WTC11 (cell line): Measurements from ENCODE around the gene GHRL.

ENCODE experiments used
- GTF2I ChIP-seq: fragments of 250-450 bp; sonication (Bioruptor Pico); conservative IDR thresholded peaks from 2 replicates; pipeline ENCODE4 v1.4.0; 2021; ENCODE audit warnings: mild to moderate bottlenecking
- ZNF396 ChIP-seq: fragments of 250-450 bp; sonication (Bioruptor Pico); IDR thresholded peaks from 2 replicates; pipeline ENCODE4 v1.8.0; 2021; ENCODE audit warnings: mild to moderate bottlenecking, moderate library complexity, borderline replicate concordance
- TF ChIP-seq, protein P1 (sequence below): fragments of 200-600 bp; IDR thresholded peaks from 2 replicates; pipeline ENCODE4 v1.8.0; 2022; ENCODE audit warnings: antibody characterized with exemption
- TF ChIP-seq, protein P2 (sequence below): fragments of 250-450 bp; sonication (Bioruptor Pico); IDR thresholded peaks from 2 replicates; pipeline ENCODE4 v2.1.2; 2022; ENCODE audit warnings: mild to moderate bottlenecking, moderate library complexity
- TF ChIP-seq, protein P3 (sequence below): sonication (generic); formaldehyde crosslinking; IDR thresholded peaks from 2 replicates; pipeline ENCODE4 v1.8.0; 2022; ENCODE audit warnings: mild to moderate bottlenecking, missing genetic modification reagents
- TF ChIP-seq, protein P4 (sequence below): sonication (generic); formaldehyde crosslinking; conservative IDR thresholded peaks from 2 replicates; pipeline ENCODE4 v1.8.1; 2023; ENCODE audit warnings: mild to moderate bottlenecking, low read depth, missing genetic modification reagents, moderate library complexity
- TF ChIP-seq, protein P5 (sequence below): sonication (generic); formaldehyde crosslinking; IDR thresholded peaks from 2 replicates; pipeline ENCODE4 v1.8.1; 2022; ENCODE audit warnings: mild to moderate bottlenecking, missing genetic modification reagents, moderate library complexity, borderline replicate concordance
- TF ChIP-seq, protein P6 (sequence below): sonication (generic); formaldehyde crosslinking; IDR thresholded peaks from 2 replicates; pipeline ENCODE4 v1.8.0; 2022; ENCODE audit warnings: mild to moderate bottlenecking, missing genetic modification reagents
- TF ChIP-seq, protein P7 (sequence below): sonication (generic); formaldehyde crosslinking; conservative IDR thresholded peaks from 2 replicates; pipeline ENCODE4 v1.8.1; 2022; ENCODE audit warnings: mild to moderate bottlenecking, missing genetic modification reagents

DNA sequence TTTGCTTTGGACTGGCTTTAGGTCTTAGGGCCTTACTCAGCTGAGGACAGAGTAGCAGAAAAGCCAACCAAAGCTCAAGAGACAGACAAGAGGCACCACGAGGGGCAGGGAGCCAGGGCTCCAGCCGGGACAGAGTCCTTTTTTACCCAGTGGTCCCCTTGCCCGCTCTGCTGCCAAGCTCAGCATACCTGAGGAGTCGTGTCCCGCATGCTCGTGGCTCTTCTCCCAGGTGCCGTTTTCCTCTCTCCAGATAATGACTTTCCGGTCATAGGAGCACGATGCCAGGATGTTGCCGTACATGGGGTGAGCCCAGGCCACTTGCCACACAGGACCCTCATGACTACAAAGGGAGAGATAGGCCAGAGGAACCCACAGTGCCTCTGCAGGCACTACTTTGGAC lies 19.6 kb upstream of the GHRL start:
- TF ChIP-seq, protein P1, sequence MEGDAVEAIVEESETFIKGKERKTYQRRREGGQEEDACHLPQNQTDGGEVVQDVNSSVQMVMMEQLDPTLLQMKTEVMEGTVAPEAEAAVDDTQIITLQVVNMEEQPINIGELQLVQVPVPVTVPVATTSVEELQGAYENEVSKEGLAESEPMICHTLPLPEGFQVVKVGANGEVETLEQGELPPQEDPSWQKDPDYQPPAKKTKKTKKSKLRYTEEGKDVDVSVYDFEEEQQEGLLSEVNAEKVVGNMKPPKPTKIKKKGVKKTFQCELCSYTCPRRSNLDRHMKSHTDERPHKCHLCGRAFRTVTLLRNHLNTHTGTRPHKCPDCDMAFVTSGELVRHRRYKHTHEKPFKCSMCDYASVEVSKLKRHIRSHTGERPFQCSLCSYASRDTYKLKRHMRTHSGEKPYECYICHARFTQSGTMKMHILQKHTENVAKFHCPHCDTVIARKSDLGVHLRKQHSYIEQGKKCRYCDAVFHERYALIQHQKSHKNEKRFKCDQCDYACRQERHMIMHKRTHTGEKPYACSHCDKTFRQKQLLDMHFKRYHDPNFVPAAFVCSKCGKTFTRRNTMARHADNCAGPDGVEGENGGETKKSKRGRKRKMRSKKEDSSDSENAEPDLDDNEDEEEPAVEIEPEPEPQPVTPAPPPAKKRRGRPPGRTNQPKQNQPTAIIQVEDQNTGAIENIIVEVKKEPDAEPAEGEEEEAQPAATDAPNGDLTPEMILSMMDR = no peak
- TF ChIP-seq GTF2I (CRISPR knock-in tag) = no peak
- TF ChIP-seq, protein P2, sequence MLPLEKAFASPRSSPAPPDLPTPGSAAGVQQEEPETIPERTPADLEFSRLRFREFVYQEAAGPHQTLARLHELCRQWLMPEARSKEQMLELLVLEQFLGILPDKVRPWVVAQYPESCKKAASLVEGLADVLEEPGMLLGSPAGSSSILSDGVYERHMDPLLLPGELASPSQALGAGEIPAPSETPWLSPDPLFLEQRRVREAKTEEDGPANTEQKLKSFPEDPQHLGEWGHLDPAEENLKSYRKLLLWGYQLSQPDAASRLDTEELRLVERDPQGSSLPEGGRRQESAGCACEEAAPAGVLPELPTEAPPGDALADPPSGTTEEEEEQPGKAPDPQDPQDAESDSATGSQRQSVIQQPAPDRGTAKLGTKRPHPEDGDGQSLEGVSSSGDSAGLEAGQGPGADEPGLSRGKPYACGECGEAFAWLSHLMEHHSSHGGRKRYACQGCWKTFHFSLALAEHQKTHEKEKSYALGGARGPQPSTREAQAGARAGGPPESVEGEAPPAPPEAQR (CRISPR knock-in tag) = no peak
- TF ChIP-seq, protein P3, sequence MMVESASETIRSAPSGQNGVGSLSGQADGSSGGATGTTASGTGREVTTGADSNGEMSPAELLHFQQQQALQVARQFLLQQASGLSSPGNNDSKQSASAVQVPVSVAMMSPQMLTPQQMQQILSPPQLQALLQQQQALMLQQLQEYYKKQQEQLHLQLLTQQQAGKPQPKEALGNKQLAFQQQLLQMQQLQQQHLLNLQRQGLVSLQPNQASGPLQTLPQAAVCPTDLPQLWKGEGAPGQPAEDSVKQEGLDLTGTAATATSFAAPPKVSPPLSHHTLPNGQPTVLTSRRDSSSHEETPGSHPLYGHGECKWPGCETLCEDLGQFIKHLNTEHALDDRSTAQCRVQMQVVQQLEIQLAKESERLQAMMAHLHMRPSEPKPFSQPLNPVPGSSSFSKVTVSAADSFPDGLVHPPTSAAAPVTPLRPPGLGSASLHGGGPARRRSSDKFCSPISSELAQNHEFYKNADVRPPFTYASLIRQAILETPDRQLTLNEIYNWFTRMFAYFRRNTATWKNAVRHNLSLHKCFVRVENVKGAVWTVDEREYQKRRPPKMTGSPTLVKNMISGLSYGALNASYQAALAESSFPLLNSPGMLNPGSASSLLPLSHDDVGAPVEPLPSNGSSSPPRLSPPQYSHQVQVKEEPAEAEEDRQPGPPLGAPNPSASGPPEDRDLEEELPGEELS = no peak
- TF ChIP-seq, protein P4, sequence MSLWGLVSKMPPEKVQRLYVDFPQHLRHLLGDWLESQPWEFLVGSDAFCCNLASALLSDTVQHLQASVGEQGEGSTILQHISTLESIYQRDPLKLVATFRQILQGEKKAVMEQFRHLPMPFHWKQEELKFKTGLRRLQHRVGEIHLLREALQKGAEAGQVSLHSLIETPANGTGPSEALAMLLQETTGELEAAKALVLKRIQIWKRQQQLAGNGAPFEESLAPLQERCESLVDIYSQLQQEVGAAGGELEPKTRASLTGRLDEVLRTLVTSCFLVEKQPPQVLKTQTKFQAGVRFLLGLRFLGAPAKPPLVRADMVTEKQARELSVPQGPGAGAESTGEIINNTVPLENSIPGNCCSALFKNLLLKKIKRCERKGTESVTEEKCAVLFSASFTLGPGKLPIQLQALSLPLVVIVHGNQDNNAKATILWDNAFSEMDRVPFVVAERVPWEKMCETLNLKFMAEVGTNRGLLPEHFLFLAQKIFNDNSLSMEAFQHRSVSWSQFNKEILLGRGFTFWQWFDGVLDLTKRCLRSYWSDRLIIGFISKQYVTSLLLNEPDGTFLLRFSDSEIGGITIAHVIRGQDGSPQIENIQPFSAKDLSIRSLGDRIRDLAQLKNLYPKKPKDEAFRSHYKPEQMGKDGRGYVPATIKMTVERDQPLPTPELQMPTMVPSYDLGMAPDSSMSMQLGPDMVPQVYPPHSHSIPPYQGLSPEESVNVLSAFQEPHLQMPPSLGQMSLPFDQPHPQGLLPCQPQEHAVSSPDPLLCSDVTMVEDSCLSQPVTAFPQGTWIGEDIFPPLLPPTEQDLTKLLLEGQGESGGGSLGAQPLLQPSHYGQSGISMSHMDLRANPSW (CRISPR knock-in tag) = no peak
- TF ChIP-seq, protein P5, sequence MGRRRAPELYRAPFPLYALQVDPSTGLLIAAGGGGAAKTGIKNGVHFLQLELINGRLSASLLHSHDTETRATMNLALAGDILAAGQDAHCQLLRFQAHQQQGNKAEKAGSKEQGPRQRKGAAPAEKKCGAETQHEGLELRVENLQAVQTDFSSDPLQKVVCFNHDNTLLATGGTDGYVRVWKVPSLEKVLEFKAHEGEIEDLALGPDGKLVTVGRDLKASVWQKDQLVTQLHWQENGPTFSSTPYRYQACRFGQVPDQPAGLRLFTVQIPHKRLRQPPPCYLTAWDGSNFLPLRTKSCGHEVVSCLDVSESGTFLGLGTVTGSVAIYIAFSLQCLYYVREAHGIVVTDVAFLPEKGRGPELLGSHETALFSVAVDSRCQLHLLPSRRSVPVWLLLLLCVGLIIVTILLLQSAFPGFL (CRISPR knock-in tag) = no peak
- TF ChIP-seq, protein P6, sequence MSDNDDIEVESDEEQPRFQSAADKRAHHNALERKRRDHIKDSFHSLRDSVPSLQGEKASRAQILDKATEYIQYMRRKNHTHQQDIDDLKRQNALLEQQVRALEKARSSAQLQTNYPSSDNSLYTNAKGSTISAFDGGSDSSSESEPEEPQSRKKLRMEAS (CRISPR knock-in tag) = no peak
- TF ChIP-seq, protein P7, sequence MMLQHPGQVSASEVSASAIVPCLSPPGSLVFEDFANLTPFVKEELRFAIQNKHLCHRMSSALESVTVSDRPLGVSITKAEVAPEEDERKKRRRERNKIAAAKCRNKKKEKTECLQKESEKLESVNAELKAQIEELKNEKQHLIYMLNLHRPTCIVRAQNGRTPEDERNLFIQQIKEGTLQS (CRISPR knock-in tag) = no peak
- no peak for TF ChIP-seq ZNF396 (CRISPR knock-in tag)
